ENCODE measurements around the gene PVR. TPM values are rescaled to one million over a fixed set of nuclear protein-coding genes. Genes with fewer than 3 reads are reported as not detected.

Gene PVR
- total RNA-seq, 1 donor from 2014 or later = 15.7 TPM

- H3K27ac ChIP-seq (ENCODE audit: low read depth, low read length) = no peak overlapping the region
- no peak overlapping the region for H3K4me3 ChIP-seq (ENCODE audit: low read length in 3 of 3)
- peaks cover 2 to 13% (median 8%) of the 10 kb centered on the region in 3 donors for H3K4me1 ChIP-seq (ENCODE audit: control insufficient read depth in 3 of 3, insufficient read depth in 3 of 3, low read length in 3 of 3)
- H3K9ac ChIP-seq (ENCODE audit: low read depth in 1 of 3, low read length in 3 of 3) = no peak overlapping the region
- H3K27me3 ChIP-seq (ENCODE audit: control insufficient read depth in 3 of 3, insufficient read depth in 3 of 3, low read length in 3 of 3) = no peaks in the 10 kb centered on the region
- no peaks in the 10 kb centered on the region for H3K36me3 ChIP-seq (ENCODE audit: control insufficient read depth in 3 of 3, insufficient read depth in 3 of 3, low read length in 3 of 3)
- no peaks in the 10 kb centered on the region for H3K9me3 ChIP-seq (ENCODE audit: control insufficient read depth in 3 of 3, low read length in 3 of 3)
Observed at GRCh38 chr19:44690131-44690440, 46.4 kb downstream of the PVR start.

- no peak overlapping the region for H3K27ac ChIP-seq (ENCODE audit: low read depth, low read length)
- no peaks in the 10 kb centered on the region for H3K36me3 ChIP-seq (ENCODE audit: control insufficient read depth in 3 of 3, insufficient read depth in 3 of 3, low read length in 3 of 3)
- H3K9ac ChIP-seq (ENCODE audit: low read depth in 1 of 3, low read length in 3 of 3) = no peak overlapping the region
- no peaks in the 10 kb centered on the region for H3K9me3 ChIP-seq (ENCODE audit: control insufficient read depth in 3 of 3, low read length in 3 of 3)
- H3K4me3 ChIP-seq (ENCODE audit: low read length in 3 of 3) = no peak overlapping the region
- peaks cover 5 to 13% (median 6%) of the 10 kb centered on the region in 3 donors for H3K4me1 ChIP-seq (ENCODE audit: control insufficient read depth in 3 of 3, insufficient read depth in 3 of 3, low read length in 3 of 3)
- H3K27me3 ChIP-seq (ENCODE audit: control insufficient read depth in 3 of 3, insufficient read depth in 3 of 3, low read length in 3 of 3) = no peaks in the 10 kb centered on the region
Observed at GRCh38 chr19:44692379-44692721, 48.6 kb downstream of the PVR start.

- Histone ChIP-seq H3K9me3 (ENCODE audit: control insufficient read depth in 3 of 3, low read length in 3 of 3) (no peaks in the 10 kb centered on the region), H3K27me3 (ENCODE audit: control insufficient read depth in 3 of 3, insufficient read depth in 3 of 3, low read length in 3 of 3) (no peaks in the 10 kb centered on the region), H3K4me3 (ENCODE audit: low read length in 3 of 3) (no peak overlapping the region), H3K9ac (ENCODE audit: low read depth in 1 of 3, low read length in 3 of 3) (no peak overlapping the region), H3K36me3 (ENCODE audit: control insufficient read depth in 3 of 3, insufficient read depth in 3 of 3, low read length in 3 of 3) (no peaks in the 10 kb centered on the region), H3K27ac (ENCODE audit: low read depth, low read length) (no peak overlapping the region), H3K4me1 (ENCODE audit: control insufficient read depth in 3 of 3, insufficient read depth in 3 of 3, low read length in 3 of 3) (peaks cover 5 to 12% (median 7%) of the 10 kb centered on the region in 3 donors)
Observed at GRCh38 chr19:44694184-44694579, 50.5 kb downstream of the PVR start.

GRCh38 chr19:44696939-44697669 lies 53.4 kb downstream of the PVR start:
- Histone ChIP-seq H3K4me1 (ENCODE audit: control insufficient read depth in 3 of 3, insufficient read depth in 3 of 3, low read length in 3 of 3) (peaks cover under 1 to 7% (median under 1%) of the 10 kb centered on the region in 3 donors), H3K9ac (ENCODE audit: low read depth in 1 of 3, low read length in 3 of 3) (no peak overlapping the region), H3K36me3 (ENCODE audit: control insufficient read depth in 3 of 3, insufficient read depth in 3 of 3, low read length in 3 of 3) (no peaks in the 10 kb centered on the region), H3K27me3 (ENCODE audit: control insufficient read depth in 3 of 3, insufficient read depth in 3 of 3, low read length in 3 of 3) (no peaks in the 10 kb centered on the region), H3K9me3 (ENCODE audit: control insufficient read depth in 3 of 3, low read length in 3 of 3) (no peaks in the 10 kb centered on the region), H3K4me3 (ENCODE audit: low read length in 3 of 3) (no peak overlapping the region), H3K27ac (ENCODE audit: low read depth, low read length) (no peak overlapping the region)

- Histone ChIP-seq H3K27me3 (ENCODE audit: control insufficient read depth in 3 of 3, insufficient read depth in 3 of 3, low read length in 3 of 3) (peaks cover 0 to 2% (median 0%) of the 10 kb centered on the region in 3 donors), H3K4me1 (ENCODE audit: control insufficient read depth in 3 of 3, insufficient read depth in 3 of 3, low read length in 3 of 3) (peaks cover 0 to 7% (median 0%) of the 10 kb centered on the region in 3 donors), H3K9ac (ENCODE audit: low read depth in 1 of 3, low read length in 3 of 3) (no peak overlapping the region), H3K27ac (ENCODE audit: low read depth, low read length) (no peak overlapping the region), H3K36me3 (ENCODE audit: control insufficient read depth in 3 of 3, insufficient read depth in 3 of 3, low read length in 3 of 3) (no peaks in the 10 kb centered on the region), H3K9me3 (ENCODE audit: control insufficient read depth in 3 of 3, low read length in 3 of 3) (no peaks in the 10 kb centered on the region), H3K4me3 (ENCODE audit: low read length in 3 of 3) (no peak overlapping the region)
Observed at GRCh38 chr19:44697670-44698034, 53.9 kb downstream of the PVR start.

GRCh38 chr19:44698492-44699201 lies 54.9 kb downstream of the PVR start, which contains the start of gene CEACAM16:
Gene CEACAM16, plus strand, starts transcription at chr19:44699151. Its CDS starts 2,306 bp downstream, at chr19:44701457.
- Histone ChIP-seq H3K9ac (ENCODE audit: low read depth in 1 of 3, low read length in 3 of 3) (no peak within 1 kb of the TSS), H3K27me3 (ENCODE audit: control insufficient read depth in 3 of 3, insufficient read depth in 3 of 3, low read length in 3 of 3) (peaks cover 0 to 4% (median 0%) of the 10 kb centered on the region in 3 donors), H3K4me3 (ENCODE audit: low read length in 3 of 3) (no peak within 1 kb of the TSS), H3K27ac (ENCODE audit: low read depth, low read length) (no peak within 1 kb of the TSS), H3K9me3 (ENCODE audit: control insufficient read depth in 3 of 3, low read length in 3 of 3) (no peaks in the 10 kb centered on the region), H3K36me3 (ENCODE audit: control insufficient read depth in 3 of 3, insufficient read depth in 3 of 3, low read length in 3 of 3) (no peaks in the 10 kb centered on the region), H3K4me1 (ENCODE audit: control insufficient read depth in 3 of 3, insufficient read depth in 3 of 3, low read length in 3 of 3) (peaks cover 0 to 7% (median 0%) of the 10 kb centered on the region in 3 donors)

- Histone ChIP-seq H3K4me3 (ENCODE audit: low read length in 3 of 3) (no peak overlapping the region), H3K27me3 (ENCODE audit: control insufficient read depth in 3 of 3, insufficient read depth in 3 of 3, low read length in 3 of 3) (peaks cover 0 to 4% (median 0%) of the 10 kb centered on the region in 3 donors), H3K36me3 (ENCODE audit: control insufficient read depth in 3 of 3, insufficient read depth in 3 of 3, low read length in 3 of 3) (no peaks in the 10 kb centered on the region), H3K9ac (ENCODE audit: low read depth in 1 of 3, low read length in 3 of 3) (no peak overlapping the region), H3K9me3 (ENCODE audit: control insufficient read depth in 3 of 3, low read length in 3 of 3) (no peaks in the 10 kb centered on the region), H3K4me1 (ENCODE audit: control insufficient read depth in 3 of 3, insufficient read depth in 3 of 3, low read length in 3 of 3) (peaks cover 0 to 7% (median 2%) of the 10 kb centered on the region in 3 donors), H3K27ac (ENCODE audit: low read depth, low read length) (no peak overlapping the region)
Observed at GRCh38 chr19:44700547-44700946, 56.8 kb downstream of the PVR start.

GRCh38 chr19:44701228-44701627 lies 57.5 kb downstream of the PVR start:
- Histone ChIP-seq H3K4me3 (ENCODE audit: low read length in 3 of 3) (no peak overlapping the region), H3K36me3 (ENCODE audit: control insufficient read depth in 3 of 3, insufficient read depth in 3 of 3, low read length in 3 of 3) (no peaks in the 10 kb centered on the region), H3K4me1 (ENCODE audit: control insufficient read depth in 3 of 3, insufficient read depth in 3 of 3, low read length in 3 of 3) (peaks cover 6 to 8% (median 7%) of the 10 kb centered on the region in 3 donors), H3K9me3 (ENCODE audit: control insufficient read depth in 3 of 3, low read length in 3 of 3) (no peaks in the 10 kb centered on the region), H3K9ac (ENCODE audit: low read depth in 1 of 3, low read length in 3 of 3) (no peak overlapping the region), H3K27ac (ENCODE audit: low read depth, low read length) (no peak overlapping the region), H3K27me3 (ENCODE audit: control insufficient read depth in 3 of 3, insufficient read depth in 3 of 3, low read length in 3 of 3) (peaks cover 0 to 4% (median 0%) of the 10 kb centered on the region in 3 donors)

GRCh38 chr19:44702551-44703176 lies 59.0 kb downstream of the PVR start:
- no peak overlapping the region for H3K4me3 ChIP-seq (ENCODE audit: low read length in 3 of 3)
- H3K36me3 ChIP-seq (ENCODE audit: control insufficient read depth in 3 of 3, insufficient read depth in 3 of 3, low read length in 3 of 3) = no peaks in the 10 kb centered on the region
- H3K9me3 ChIP-seq (ENCODE audit: control insufficient read depth in 3 of 3, low read length in 3 of 3) = no peaks in the 10 kb centered on the region
- H3K27ac ChIP-seq (ENCODE audit: low read depth, low read length) = no peak overlapping the region
- peaks cover 0 to 4% (median 0%) of the 10 kb centered on the region in 3 donors for H3K27me3 ChIP-seq (ENCODE audit: control insufficient read depth in 3 of 3, insufficient read depth in 3 of 3, low read length in 3 of 3)
- H3K4me1 ChIP-seq (ENCODE audit: control insufficient read depth in 3 of 3, insufficient read depth in 3 of 3, low read length in 3 of 3) = peaks cover under 1 to 11% (median 6%) of the 10 kb centered on the region in 3 donors
- H3K9ac ChIP-seq (ENCODE audit: low read depth in 1 of 3, low read length in 3 of 3) = no peak overlapping the region

Measured in skeletal muscle tissue (tissue), 4 donors.